GM12878 (cell line): ENCODE measurements around the gene PSMC3IP. TPM values are rescaled to one million over a fixed set of nuclear protein-coding genes. Genes with fewer than 3 reads are reported as not detected.

Source experiments
- BACH1 ChIP-seq: fragments of 450-650 bp; IDR thresholded peaks from 2 replicates; pipeline ENCODE4 v1.6.1; 2017; ENCODE audit warnings: mild to moderate bottlenecking, borderline replicate concordance
- BRCA1 ChIP-seq: IDR thresholded peaks from 2 replicates; pipeline ENCODE4 v1.6.1; 2011; ENCODE audit warnings: low read depth, low read length, improper control_type of control experiment
- CHD4 ChIP-seq: fragments of 200-600 bp; sonication (generic); IDR thresholded peaks from 2 replicates; pipeline ENCODE4 v1.6.1; 2016; ENCODE audit warnings: mild to moderate bottlenecking
- EP300 ChIP-seq, 2 experiments: fragments of 150-350 bp in 1 of 2; IDR thresholded peaks; 2 replicates each; pipeline ENCODE4 v1.6.1; 2011 to 2012; ENCODE audit warnings: low read depth in 2 of 2, low read length in 2 of 2, borderline replicate concordance in 1 of 2, improper control_type of control experiment in 1 of 2, inconsistent platforms in 1 of 2; ENCODE audit not compliant: control insufficient read depth in 1 of 2
- JUNB ChIP-seq: IDR thresholded peaks from 2 replicates; pipeline ENCODE4 v1.6.1; 2016; ENCODE audit warnings: antibody characterized with exemption, mild to moderate bottlenecking
- MEF2B ChIP-seq: fragments of 450-650 bp; IDR thresholded peaks from 2 replicates; pipeline ENCODE4 v1.6.1; 2018; ENCODE audit warnings: mild to moderate bottlenecking, moderate library complexity; ENCODE audit not compliant: partially characterized antibody, poor library complexity, severe bottlenecking
- MTA2 ChIP-seq: fragments of 450-650 bp; IDR thresholded peaks from 2 replicates; pipeline ENCODE4 v1.6.1; 2016; ENCODE audit warnings: low read depth, mild to moderate bottlenecking, moderate library complexity
- PAX5 ChIP-seq: IDR thresholded peaks from 2 replicates; pipeline ENCODE4 v1.6.1; 2011; ENCODE audit warnings: low read depth, low read length, borderline replicate concordance
- PAX8 ChIP-seq: fragments of 450-650 bp; IDR thresholded peaks from 2 replicates; pipeline ENCODE4 v1.6.1; 2017; ENCODE audit warnings: mild to moderate bottlenecking, moderate library complexity
- POLR2A ChIP-seq: IDR thresholded peaks from 2 replicates; pipeline ENCODE4 v1.6.1; 2011; ENCODE audit warnings: low read depth, mild to moderate bottlenecking, low read length
- POLR2AphosphoS5 ChIP-seq: IDR thresholded peaks from 2 replicates; pipeline ENCODE4 v1.6.1; 2011; ENCODE audit warnings: mild to moderate bottlenecking, low read length, inconsistent platforms
- RAD21 ChIP-seq: IDR thresholded peaks from 2 replicates; pipeline ENCODE4 v1.6.1; 2011; ENCODE audit warnings: mild to moderate bottlenecking, low read depth, low read length, moderate library complexity; ENCODE audit not compliant: insufficient read depth
- SIX5 ChIP-seq: IDR thresholded peaks from 2 replicates; pipeline ENCODE4 v1.6.1; 2011; ENCODE audit warnings: mild to moderate bottlenecking, low read depth, low read length, moderate library complexity; ENCODE audit not compliant: severe bottlenecking
- SMAD1 ChIP-seq: fragments of 450-650 bp; IDR thresholded peaks from 2 replicates; pipeline ENCODE4 v1.6.1; 2018; ENCODE audit warnings: mild to moderate bottlenecking, low read depth; ENCODE audit not compliant: partially characterized antibody
- SUPT20H ChIP-seq: IDR thresholded peaks from 2 replicates; pipeline ENCODE4 v1.6.1; 2011; ENCODE audit warnings: low read depth, mild to moderate bottlenecking, low read length, moderate library complexity, borderline replicate concordance; ENCODE audit not compliant: control insufficient read depth
- WRNIP1 ChIP-seq: IDR thresholded peaks from 2 replicates; pipeline ENCODE4 v1.6.1; 2011; ENCODE audit warnings: low read depth, low read length, improper control_type of control experiment, borderline replicate concordance
- ZNF274 ChIP-seq: IDR thresholded peaks from one replicate; pipeline ENCODE4 v1.8.0; 2011; ENCODE audit not compliant: insufficient read length, insufficient read depth
- ZNF384 ChIP-seq: IDR thresholded peaks from 2 replicates; pipeline ENCODE4 v1.6.1; 2012; ENCODE audit warnings: low read depth, mild to moderate bottlenecking, low read length, improper control_type of control experiment, borderline replicate concordance
- ZSCAN29 ChIP-seq: fragments of 450-650 bp; IDR thresholded peaks from 2 replicates; pipeline ENCODE4 v1.6.1; 2017; ENCODE audit warnings: mild to moderate bottlenecking, moderate library complexity
- polyA plus RNA-seq, 11 experiments: library from polyadenylated mRNA; depleted of rRNA in 4 of 11; unstranded in 6 of 11; stranded (reverse) in 5 of 11; fragments of >200 nt; fragmentation: Nextera tagmentation in 4 of 11; fragmentation: Illumina TruSeq in 1 of 11; extraction: Ambion mirVana in 4 of 11; extraction: Trizol in 1 of 11; gene quantifications; 1 replicate in 1 of 11; 2 replicates in 10 of 11; pipeline versions ENCODE4 v1.2.1 to v1.2.3, GENCODE V29; 2011 to 2016; ENCODE audit warnings: inconsistent platforms in 2 of 11, missing spikeins in 2 of 11, low read depth in 1 of 11
- total RNA-seq, 4 experiments: library from RNA; depleted of rRNA in 3 of 4; stranded (reverse); fragments of >200 nt in 3 of 4; fragmentation: Illumina TruSeq in 1 of 4; extraction: Trizol in 1 of 4; gene quantifications; 2 replicates each; pipeline versions ENCODE4 v1.2.1 to v1.2.3, GENCODE V29; 2013 to 2021
- TF ChIP-seq, protein P1 (sequence below): fragments of 450-650 bp; IDR thresholded peaks from 2 replicates; pipeline ENCODE4 v1.6.1; 2017; ENCODE audit warnings: mild to moderate bottlenecking, moderate library complexity
- TF ChIP-seq, protein P2 (sequence below): IDR thresholded peaks from 2 replicates; pipeline ENCODE4 v1.6.1; 2012; ENCODE audit warnings: low read depth, low read length, improper control_type of control experiment
- TF ChIP-seq, protein P3 (sequence below): IDR thresholded peaks from 2 replicates; pipeline ENCODE4 v1.6.1; 2011; ENCODE audit warnings: low read depth, low read length, improper control_type of control experiment, borderline replicate concordance
- TF ChIP-seq, protein P4 (sequence below): fragments of 450-650 bp; IDR thresholded peaks from 2 replicates; pipeline ENCODE4 v1.6.1; 2018; ENCODE audit warnings: borderline replicate concordance, mild to moderate bottlenecking; ENCODE audit not compliant: partially characterized antibody

The PSMC3IP gene
- total and polyA plus RNA-seq, 10 of the 15 experiments (the other 5 are each of a cell fraction or from before 2014, with no cell fraction given), result 6.8 to 34.5 (median 17.7) TPM

DNA sequence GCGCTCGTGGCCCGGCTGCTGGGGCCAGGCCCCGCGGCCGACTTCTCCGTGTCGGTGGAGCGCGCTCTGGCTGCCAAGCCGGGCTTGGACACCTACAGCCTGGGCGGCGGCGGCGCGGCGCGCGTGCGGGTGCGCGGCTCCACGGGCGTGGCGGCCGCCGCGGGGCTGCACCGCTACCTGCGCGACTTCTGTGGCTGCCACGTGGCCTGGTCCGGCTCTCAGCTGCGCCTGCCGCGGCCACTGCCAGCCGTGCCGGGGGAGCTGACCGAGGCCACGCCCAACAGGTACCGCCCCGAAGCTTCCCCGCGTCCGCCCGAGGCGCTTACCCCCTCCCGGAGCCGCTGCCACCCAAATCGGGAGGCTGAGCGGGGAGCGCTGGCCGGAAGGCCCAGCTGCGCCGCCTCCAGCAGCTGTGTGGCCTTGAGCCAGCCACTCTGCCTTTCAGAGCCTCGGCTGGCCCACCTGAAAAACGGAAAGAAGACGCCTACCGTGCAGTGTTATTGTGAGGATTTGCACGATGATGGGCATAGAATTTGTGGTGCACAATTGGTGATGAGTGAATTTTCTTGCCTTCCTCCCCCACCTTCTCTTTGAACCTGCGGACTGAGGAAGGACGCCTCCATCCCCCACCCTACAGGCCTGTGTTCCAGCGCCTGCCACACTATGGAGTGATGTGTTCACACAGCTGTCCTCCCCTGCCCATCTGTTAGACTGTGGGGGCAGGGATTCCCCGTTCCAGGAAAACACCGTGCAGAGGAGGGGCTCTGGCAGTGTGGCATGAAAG lies 41.0 kb downstream of the PSMC3IP start (continued):
- TF ChIP-seq, protein P1, sequence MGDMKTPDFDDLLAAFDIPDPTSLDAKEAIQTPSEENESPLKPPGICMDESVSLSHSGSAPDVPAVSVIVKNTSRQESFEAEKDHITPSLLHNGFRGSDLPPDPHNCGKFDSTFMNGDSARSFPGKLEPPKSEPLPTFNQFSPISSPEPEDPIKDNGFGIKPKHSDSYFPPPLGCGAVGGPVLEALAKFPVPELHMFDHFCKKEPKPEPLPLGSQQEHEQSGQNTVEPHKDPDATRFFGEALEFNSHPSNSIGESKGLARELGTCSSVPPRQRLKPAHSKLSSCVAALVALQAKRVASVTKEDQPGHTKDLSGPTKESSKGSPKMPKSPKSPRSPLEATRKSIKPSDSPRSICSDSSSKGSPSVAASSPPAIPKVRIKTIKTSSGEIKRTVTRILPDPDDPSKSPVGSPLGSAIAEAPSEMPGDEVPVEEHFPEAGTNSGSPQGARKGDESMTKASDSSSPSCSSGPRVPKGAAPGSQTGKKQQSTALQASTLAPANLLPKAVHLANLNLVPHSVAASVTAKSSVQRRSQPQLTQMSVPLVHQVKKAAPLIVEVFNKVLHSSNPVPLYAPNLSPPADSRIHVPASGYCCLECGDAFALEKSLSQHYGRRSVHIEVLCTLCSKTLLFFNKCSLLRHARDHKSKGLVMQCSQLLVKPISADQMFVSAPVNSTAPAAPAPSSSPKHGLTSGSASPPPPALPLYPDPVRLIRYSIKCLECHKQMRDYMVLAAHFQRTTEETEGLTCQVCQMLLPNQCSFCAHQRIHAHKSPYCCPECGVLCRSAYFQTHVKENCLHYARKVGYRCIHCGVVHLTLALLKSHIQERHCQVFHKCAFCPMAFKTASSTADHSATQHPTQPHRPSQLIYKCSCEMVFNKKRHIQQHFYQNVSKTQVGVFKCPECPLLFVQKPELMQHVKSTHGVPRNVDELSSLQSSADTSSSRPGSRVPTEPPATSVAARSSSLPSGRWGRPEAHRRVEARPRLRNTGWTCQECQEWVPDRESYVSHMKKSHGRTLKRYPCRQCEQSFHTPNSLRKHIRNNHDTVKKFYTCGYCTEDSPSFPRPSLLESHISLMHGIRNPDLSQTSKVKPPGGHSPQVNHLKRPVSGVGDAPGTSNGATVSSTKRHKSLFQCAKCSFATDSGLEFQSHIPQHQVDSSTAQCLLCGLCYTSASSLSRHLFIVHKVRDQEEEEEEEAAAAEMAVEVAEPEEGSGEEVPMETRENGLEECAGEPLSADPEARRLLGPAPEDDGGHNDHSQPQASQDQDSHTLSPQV, result no peak
- TF ChIP-seq SIX5 (no peak), ZSCAN29 (0 out of 2 replicates have a peak, but pooled peaks have one; percentile 71), WRNIP1 (no peak), BRCA1 (no peak), MEF2B (peak; percentile 12), SMAD1 (no peak), POLR2A (peak; percentile 71), EP300 (IDR thresholded peaks at IDR 0.05; ENCODE audit: borderline replicate concordance in 1 of 2, control insufficient read depth in 1 of 2, low read depth in 2 of 2, low read length in 2 of 2) (no peak), MTA2 (no peak), CHD4 (no peak), POLR2AphosphoS5 (0 out of 2 replicates have a peak, but pooled peaks have one; percentile 31), SUPT20H (no peak), ZNF384 (no peak), ZNF274 (no peak), JUNB (no peak), PAX5 (no peak), RAD21 (no peak), BACH1 (0 out of 2 replicates have a peak, but pooled peaks have one; percentile 43), PAX8 (no peak)
- TF ChIP-seq, protein P2, sequence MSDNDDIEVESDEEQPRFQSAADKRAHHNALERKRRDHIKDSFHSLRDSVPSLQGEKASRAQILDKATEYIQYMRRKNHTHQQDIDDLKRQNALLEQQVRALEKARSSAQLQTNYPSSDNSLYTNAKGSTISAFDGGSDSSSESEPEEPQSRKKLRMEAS, result peak; percentile 11; the same call in 1 of the 2 replicates
- TF ChIP-seq, protein P3, sequence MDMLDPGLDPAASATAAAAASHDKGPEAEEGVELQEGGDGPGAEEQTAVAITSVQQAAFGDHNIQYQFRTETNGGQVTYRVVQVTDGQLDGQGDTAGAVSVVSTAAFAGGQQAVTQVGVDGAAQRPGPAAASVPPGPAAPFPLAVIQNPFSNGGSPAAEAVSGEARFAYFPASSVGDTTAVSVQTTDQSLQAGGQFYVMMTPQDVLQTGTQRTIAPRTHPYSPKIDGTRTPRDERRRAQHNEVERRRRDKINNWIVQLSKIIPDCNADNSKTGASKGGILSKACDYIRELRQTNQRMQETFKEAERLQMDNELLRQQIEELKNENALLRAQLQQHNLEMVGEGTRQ, result no peak
- TF ChIP-seq, protein P4, sequence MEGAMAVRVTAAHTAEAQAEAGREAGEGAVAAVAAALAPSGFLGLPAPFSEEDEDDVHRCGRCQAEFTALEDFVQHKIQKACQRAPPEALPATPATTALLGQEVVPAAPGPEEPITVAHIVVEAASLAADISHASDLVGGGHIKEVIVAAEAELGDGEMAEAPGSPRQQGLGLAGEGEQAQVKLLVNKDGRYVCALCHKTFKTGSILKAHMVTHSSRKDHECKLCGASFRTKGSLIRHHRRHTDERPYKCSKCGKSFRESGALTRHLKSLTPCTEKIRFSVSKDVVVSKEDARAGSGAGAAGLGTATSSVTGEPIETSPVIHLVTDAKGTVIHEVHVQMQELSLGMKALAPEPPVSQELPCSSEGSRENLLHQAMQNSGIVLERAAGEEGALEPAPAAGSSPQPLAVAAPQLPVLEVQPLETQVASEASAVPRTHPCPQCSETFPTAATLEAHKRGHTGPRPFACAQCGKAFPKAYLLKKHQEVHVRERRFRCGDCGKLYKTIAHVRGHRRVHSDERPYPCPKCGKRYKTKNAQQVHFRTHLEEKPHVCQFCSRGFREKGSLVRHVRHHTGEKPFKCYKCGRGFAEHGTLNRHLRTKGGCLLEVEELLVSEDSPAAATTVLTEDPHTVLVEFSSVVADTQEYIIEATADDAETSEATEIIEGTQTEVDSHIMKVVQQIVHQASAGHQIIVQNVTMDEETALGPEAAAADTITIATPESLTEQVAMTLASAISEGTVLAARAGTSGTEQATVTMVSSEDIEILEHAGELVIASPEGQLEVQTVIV, result no peak
